ENCODE measurements around the gene MCC. TPM values are rescaled to one million over a fixed set of nuclear protein-coding genes. Genes with fewer than 3 reads are reported as not detected.

The MCC gene
- total and polyA plus RNA-seq, 2 of the 4 experiments (the other 2 are of a cell fraction) = 5.0 to 20.6 TPM

GRCh38 chr5:113213551-113214425 lies 274.5 kb downstream of the MCC start:
- no peak overlapping the region for H4K91ac ChIP-seq (ENCODE audit: insufficient read depth, low read depth, low read length)
- peaks cover 29% of the 10 kb centered on the region for H4K20me1 ChIP-seq (ENCODE audit: insufficient read depth, low read length)
- no peak overlapping the region for H3K14ac ChIP-seq (replicated peaks; ENCODE audit: low read depth, low read length)
- no peaks in the 10 kb centered on the region; the same call in 1 of the 2 replicates for H3K27me3 ChIP-seq (ENCODE audit: control insufficient read depth, insufficient read depth, low read length)
- in situ Hi-C loops (cut with MboI; ENCODE audit: low sequenced_read_pairs) = no loop called here
- H4K8ac ChIP-seq (ENCODE audit: low read depth in 2 of 2, low read length in 2 of 2) = no peak overlapping the region
- WGBS, 2 experiments (ENCODE audit: extremely low coverage in 2 of 2, insufficient read length in 1 of 2) = 79% methylated on average over 5 of the region's 14 CpGs; no CpG with 5 or more reads in 1 of the 2 experiments
- no peaks in the 10 kb centered on the region for H3K9me3 ChIP-seq (ENCODE audit: control insufficient read depth, insufficient read depth, low read length)
- peaks cover 9% of the 10 kb centered on the region for H3K9me1 ChIP-seq (ENCODE audit: insufficient read depth, low read length)
- H3K18ac ChIP-seq (ENCODE audit: low read depth, low read length) = peak overlapping the region; percentile 6; the same call in 1 of the 2 replicates
- no peak overlapping the region for H4K5ac ChIP-seq (ENCODE audit: low read depth, low read length)
- no peak for DNase-seq
- BruUV-seq (replicated peaks) = no TSS peak
- H3K56ac ChIP-seq (ENCODE audit: extremely low read depth, insufficient read depth, low read length) = no peak overlapping the region
- H3K27ac ChIP-seq (ENCODE audit: insufficient read depth, low read length) = no peak overlapping the region
- H2AK9ac ChIP-seq (replicated peaks; ENCODE audit: low read depth, low read length, poor library complexity) = no peak overlapping the region
- no peak for ATAC-seq (ENCODE audit: low read depth)
- dilution Hi-C loops (cut with HindIII; ENCODE audit: low sequenced_read_pairs, unreplicated experiment) = no loop called here
- H2BK120ac ChIP-seq (ENCODE audit: low read depth, low read length) = no peak overlapping the region
- TF ChIP-seq BHLHE40 (IDR thresholded peaks at IDR 0.05; ENCODE audit: low read depth, low read length) (no peak), SMC3 (IDR thresholded peaks at IDR 0.05; ENCODE audit: low read depth, low read length) (no peak), FOS (IDR thresholded peaks at IDR 0.05; ENCODE audit: low read depth, low read length) (no peak), MAZ (IDR thresholded peaks at IDR 0.05; ENCODE audit: borderline replicate concordance, low read depth, low read length) (no peak)
- TF ChIP-seq, protein P1, sequence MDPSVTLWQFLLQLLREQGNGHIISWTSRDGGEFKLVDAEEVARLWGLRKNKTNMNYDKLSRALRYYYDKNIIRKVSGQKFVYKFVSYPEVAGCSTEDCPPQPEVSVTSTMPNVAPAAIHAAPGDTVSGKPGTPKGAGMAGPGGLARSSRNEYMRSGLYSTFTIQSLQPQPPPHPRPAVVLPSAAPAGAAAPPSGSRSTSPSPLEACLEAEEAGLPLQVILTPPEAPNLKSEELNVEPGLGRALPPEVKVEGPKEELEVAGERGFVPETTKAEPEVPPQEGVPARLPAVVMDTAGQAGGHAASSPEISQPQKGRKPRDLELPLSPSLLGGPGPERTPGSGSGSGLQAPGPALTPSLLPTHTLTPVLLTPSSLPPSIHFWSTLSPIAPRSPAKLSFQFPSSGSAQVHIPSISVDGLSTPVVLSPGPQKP (IDR thresholded peaks at IDR 0.05; ENCODE audit: borderline replicate concordance, low read depth, low read length) = no peak
- H3K4me3 ChIP-seq (ENCODE audit: insufficient read depth, low read depth, low read length) = no peak overlapping the region
- peaks cover 38 to 48% of the 10 kb centered on the region in 2 experiments for H3K79me1 ChIP-seq (ENCODE audit: low read depth in 1 of 2, low read length in 2 of 2)
- no peak overlapping the region for H3K9ac ChIP-seq (ENCODE audit: low read depth, low read length)
- no peak overlapping the region; the same call in 1 of the 2 replicates for H2BK20ac ChIP-seq (ENCODE audit: low read depth, low read length)
- H2BK5ac ChIP-seq (ENCODE audit: low read depth, low read length, poor library complexity, severe bottlenecking) = no peak overlapping the region
- POLR2A ChIA-PET (ENCODE audit: unreplicated experiment) = no interaction called here
- H3K4ac ChIP-seq (ENCODE audit: low read depth, low read length) = peak overlapping the region; percentile 16; the same call in 1 of the 2 replicates
- no peaks in the 10 kb centered on the region for H3K36me3 ChIP-seq (ENCODE audit: control insufficient read depth, insufficient read depth, low read length)
- H2AFZ ChIP-seq (replicated peaks; ENCODE audit: low read length, poor library complexity) = no peak overlapping the region
- CTCF ChIA-PET = no interaction called here
- peaks cover 21% of the 10 kb centered on the region for H3K4me1 ChIP-seq (ENCODE audit: control insufficient read depth, insufficient read depth, low read length)
- H3K23ac ChIP-seq (ENCODE audit: low read depth, low read length) = 0 out of 2 replicates have a peak overlapping the region, but pooled peaks have one; percentile 29
- intact Hi-C loops (cut with micrococcal nuclease) = loop anchor here (5.0 kb wide), 1 partner anchor 49 kb away; no protein-coding TSS in a partner anchor
- H2BK15ac ChIP-seq (ENCODE audit: low read depth, low read length) = peak overlapping the region; percentile 46; the same call in 1 of the 3 replicates
- H3K4me2 ChIP-seq (ENCODE audit: low read depth, low read length) = no peak overlapping the region
- peak overlapping the region; percentile 59; the same call in 1 of the 2 replicates for H2AK5ac ChIP-seq (ENCODE audit: low read depth, low read length)
